Spleen (tissue), 7 donors: Measurements from ENCODE around the gene PRRT1B.
A peak's percentile ranks its signal among the peaks of the same experiment; 100 is the strongest.

ENCODE experiments used
- POLR2A ChIP-seq, 3 donors: fragments of 450-650 bp; IDR thresholded peaks; one replicate each; pipeline ENCODE4 v1.5.1; 2017; ENCODE audit warnings: antibody characterized with exemption in 3 of 3, mild to moderate bottlenecking in 1 of 3
- POLR2AphosphoS5 ChIP-seq, 3 donors: sonication (generic); formaldehyde crosslinking; IDR thresholded peaks; one replicate each; pipeline ENCODE4 v1.5.1; 2017; ENCODE audit warnings: antibody characterized with exemption in 3 of 3
- TF ChIP-seq, protein P1 (sequence below), 11 experiments: fragments of 200-600 bp in 7 of 11; fragments of 450-650 bp in 4 of 11; sonication (generic) in 4 of 11; IDR thresholded peaks in 8 of 11; conservative IDR thresholded peaks in 3 of 11; 1 replicate in 7 of 11; 2 replicates in 4 of 11; pipeline versions ENCODE4 v1.4.0 to v1.8.0; 2016 to 2021; ENCODE audit warnings: antibody characterized with exemption in 11 of 11, inconsistent platforms in 4 of 11, mild to moderate bottlenecking in 1 of 11
- donor health status: DM: no; HTN: no; CAD: no; lungs with moderate emphysema.
- donor health status: DM: no; HTN: no; CAD: no.
- donor health status: DM: no; HTN: no; CAD: no.

- TF ChIP-seq, protein P1, sequence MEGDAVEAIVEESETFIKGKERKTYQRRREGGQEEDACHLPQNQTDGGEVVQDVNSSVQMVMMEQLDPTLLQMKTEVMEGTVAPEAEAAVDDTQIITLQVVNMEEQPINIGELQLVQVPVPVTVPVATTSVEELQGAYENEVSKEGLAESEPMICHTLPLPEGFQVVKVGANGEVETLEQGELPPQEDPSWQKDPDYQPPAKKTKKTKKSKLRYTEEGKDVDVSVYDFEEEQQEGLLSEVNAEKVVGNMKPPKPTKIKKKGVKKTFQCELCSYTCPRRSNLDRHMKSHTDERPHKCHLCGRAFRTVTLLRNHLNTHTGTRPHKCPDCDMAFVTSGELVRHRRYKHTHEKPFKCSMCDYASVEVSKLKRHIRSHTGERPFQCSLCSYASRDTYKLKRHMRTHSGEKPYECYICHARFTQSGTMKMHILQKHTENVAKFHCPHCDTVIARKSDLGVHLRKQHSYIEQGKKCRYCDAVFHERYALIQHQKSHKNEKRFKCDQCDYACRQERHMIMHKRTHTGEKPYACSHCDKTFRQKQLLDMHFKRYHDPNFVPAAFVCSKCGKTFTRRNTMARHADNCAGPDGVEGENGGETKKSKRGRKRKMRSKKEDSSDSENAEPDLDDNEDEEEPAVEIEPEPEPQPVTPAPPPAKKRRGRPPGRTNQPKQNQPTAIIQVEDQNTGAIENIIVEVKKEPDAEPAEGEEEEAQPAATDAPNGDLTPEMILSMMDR (IDR thresholded peaks at IDR 0.05 in 8 of 11, conservative IDR thresholded peaks at IDR 0.05 in 3 of 11), result no peak
- TF ChIP-seq POLR2AphosphoS5 (IDR thresholded peaks at IDR 0.05), result peak in 1 of 3 donors; percentile 35
- TF ChIP-seq POLR2A (IDR thresholded peaks at IDR 0.05), result no peak
Observed at GRCh38 chr9:131583836-131584555, 38.7 kb downstream of the PRRT1B start.
